Gastroesophageal sphincter (tissue), 4 donors: ENCODE results near the gene DMD. TPM values are rescaled to one million over a fixed set of nuclear protein-coding genes. Genes with fewer than 3 reads are reported as not detected.

Experiments
- ATAC-seq: fragments of 150-250 bp; one replicate; pipeline ENCODE4 v1.9.1; 2016; ENCODE audit warnings: mild to moderate bottlenecking, moderate library complexity
- H3K27ac ChIP-seq, 4 donors: fragments of 200-600 bp; sonication (generic) in 3 of 4; 1 replicate in 3 of 4; 2 replicates in 1 of 4; pipeline ENCODE4 v1.5.1; 2016 to 2019
- H3K27me3 ChIP-seq: fragments of 200-600 bp; sonication (generic); one replicate; pipeline ENCODE4 v1.5.1; 2019
- H3K36me3 ChIP-seq, 2 donors: fragments of 200-600 bp; sonication (generic); one replicate each; pipeline ENCODE4 v1.5.1; 2019; ENCODE audit warnings: control low read depth in 1 of 2
- H3K4me1 ChIP-seq, 3 donors: fragments of 200-600 bp; sonication (generic); 1 replicate in 2 of 3; 2 replicates in 1 of 3; pipeline ENCODE4 v1.5.1; 2016 to 2019; ENCODE audit warnings: control low read depth in 2 of 3
- H3K4me3 ChIP-seq, 2 donors: fragments of 200-600 bp; sonication (generic); one replicate each; pipeline ENCODE4 v1.5.1; 2019; ENCODE audit warnings: mild to moderate bottlenecking in 1 of 2, moderate library complexity in 1 of 2
- H3K9me3 ChIP-seq, 3 donors: fragments of 200-600 bp; sonication (generic); one replicate each; pipeline ENCODE4 v1.5.1; 2017 to 2019; ENCODE audit warnings: control low read depth in 2 of 3
- CTCF ChIP-seq, 4 experiments: fragments of 200-600 bp in 2 of 4; fragments of 450-650 bp in 2 of 4; sonication (generic) in 1 of 4; IDR thresholded peaks; one replicate each; pipeline ENCODE4 v1.5.1; 2017 to 2019; ENCODE audit warnings: antibody characterized with exemption in 4 of 4, mild to moderate bottlenecking in 2 of 4, moderate library complexity in 2 of 4
- EP300 ChIP-seq: sonication (generic); formaldehyde crosslinking; IDR thresholded peaks from one replicate; pipeline ENCODE4 v1.6.1; 2017; ENCODE audit warnings: antibody characterized with exemption, mild to moderate bottlenecking
- POLR2A ChIP-seq, 2 donors: fragments of 450-650 bp; IDR thresholded peaks; one replicate each; pipeline ENCODE4 v1.6.1; 2017; ENCODE audit warnings: antibody characterized with exemption in 2 of 2, mild to moderate bottlenecking in 2 of 2, moderate library complexity in 1 of 2
- POLR2AphosphoS5 ChIP-seq: sonication (generic); formaldehyde crosslinking; IDR thresholded peaks from one replicate; pipeline ENCODE4 v1.6.1; 2017; ENCODE audit warnings: antibody characterized with exemption
- WGBS, 2 donors: methylation state at CpG; one replicate each; pipeline ENCODE4 v1.1.5; 2018; ENCODE audit warnings: low coverage in 1 of 2; 5-methylcytosine and 5-hydroxymethylcytosine counted together
- total RNA-seq, 4 donors: library from RNA; depleted of rRNA; stranded (reverse); fragments of >200 nt; gene quantifications; one replicate each; pipeline ENCODE4 v1.1.0, GENCODE V29; 2016

DMD gene
- total RNA-seq, 4 donors from 2014 or later, result 111 to 225 (median 183) TPM

GRCh38 chrX:31929366-31929765, 1282.0 kb downstream of the DMD start:
- H3K27me3 ChIP-seq, result no peaks in the 10 kb centered on the region
- H3K36me3 ChIP-seq, result no peaks in the 10 kb centered on the region
- H3K9me3 ChIP-seq, result no peaks in the 10 kb centered on the region
- no peaks in the 10 kb centered on the region for H3K4me1 ChIP-seq
- 63 to 70% methylated on average over 4 to 5 of the region's 5 CpGs for WGBS, 2 donors
- ATAC-seq, result no peak
- no peak overlapping the region for H3K4me3 ChIP-seq
- no peak for TF ChIP-seq CTCF (IDR thresholded peaks at IDR 0.05)
- no peak for TF ChIP-seq POLR2A (IDR thresholded peaks at IDR 0.05)
- TF ChIP-seq EP300, result no peak
- no peak for TF ChIP-seq POLR2AphosphoS5
- no peak overlapping the region for H3K27ac ChIP-seq

GRCh38 chrX:31921236-31921635, 1290.1 kb downstream of the DMD start:
- no peak for TF ChIP-seq POLR2A (IDR thresholded peaks at IDR 0.05)
- TF ChIP-seq POLR2AphosphoS5, result no peak
- no peak for TF ChIP-seq CTCF (IDR thresholded peaks at IDR 0.05)
- no peaks in the 10 kb centered on the region for H3K9me3 ChIP-seq
- no peaks in the 10 kb centered on the region for H3K27me3 ChIP-seq
- H3K4me3 ChIP-seq, result no peak overlapping the region
- WGBS, 2 donors, result 68 to 93% methylated on average over 2 of the region's 2 CpGs
- ATAC-seq, result no peak
- H3K4me1 ChIP-seq, result no peaks in the 10 kb centered on the region
- H3K27ac ChIP-seq, result no peak overlapping the region
- no peaks in the 10 kb centered on the region for H3K36me3 ChIP-seq

- TF ChIP-seq CTCF (IDR thresholded peaks at IDR 0.05), result no peak
- no peak for TF ChIP-seq POLR2A (IDR thresholded peaks at IDR 0.05)
- no peak for TF ChIP-seq EP300
- no peak for TF ChIP-seq POLR2AphosphoS5
- no peak for ATAC-seq
- Histone ChIP-seq H3K27ac (no peak overlapping the region), H3K36me3 (no peaks in the 10 kb centered on the region), H3K4me1 (no peaks in the 10 kb centered on the region), H3K4me3 (no peak overlapping the region), H3K9me3 (no peaks in the 10 kb centered on the region), H3K27me3 (no peaks in the 10 kb centered on the region)
- WGBS, 2 donors, result 47 to 65% methylated on average over 3 to 4 of the region's 4 CpGs
Measured at GRCh38 chrX:31909850-31910572, 1301.3 kb downstream of the DMD start.

DNA sequence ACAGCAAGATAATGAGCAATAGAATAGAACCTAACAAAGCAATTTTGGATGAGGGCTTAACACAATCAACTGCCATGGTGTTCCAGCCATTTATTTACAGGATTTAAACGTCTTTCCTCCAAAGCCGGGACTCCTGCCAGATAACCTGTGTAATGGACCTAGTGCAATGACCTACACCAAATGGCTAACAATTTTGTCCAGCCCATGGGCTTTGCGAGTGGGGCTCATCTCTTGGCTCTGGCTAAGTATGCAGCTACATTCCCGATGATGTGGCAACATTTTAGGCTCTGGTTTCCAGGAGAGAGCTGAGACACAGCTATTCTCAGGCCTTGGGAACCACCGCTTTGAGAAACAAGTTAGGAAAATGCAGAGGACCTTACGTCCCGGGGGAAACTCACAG, 1317.2 kb downstream of the DMD start:
- WGBS, 2 donors, result 65 to 94% methylated on average over 2 to 4 of the region's 7 CpGs
- ATAC-seq, result no peak
- TF ChIP-seq EP300 (no peak), CTCF (IDR thresholded peaks at IDR 0.05) (no peak), POLR2A (IDR thresholded peaks at IDR 0.05) (no peak), POLR2AphosphoS5 (no peak)
- H3K27me3 ChIP-seq, result no peaks in the 10 kb centered on the region
- H3K4me3 ChIP-seq, result no peak overlapping the region
- no peaks in the 10 kb centered on the region for H3K4me1 ChIP-seq
- H3K9me3 ChIP-seq, result no peaks in the 10 kb centered on the region
- H3K27ac ChIP-seq, result no peak overlapping the region
- no peaks in the 10 kb centered on the region for H3K36me3 ChIP-seq

DNA sequence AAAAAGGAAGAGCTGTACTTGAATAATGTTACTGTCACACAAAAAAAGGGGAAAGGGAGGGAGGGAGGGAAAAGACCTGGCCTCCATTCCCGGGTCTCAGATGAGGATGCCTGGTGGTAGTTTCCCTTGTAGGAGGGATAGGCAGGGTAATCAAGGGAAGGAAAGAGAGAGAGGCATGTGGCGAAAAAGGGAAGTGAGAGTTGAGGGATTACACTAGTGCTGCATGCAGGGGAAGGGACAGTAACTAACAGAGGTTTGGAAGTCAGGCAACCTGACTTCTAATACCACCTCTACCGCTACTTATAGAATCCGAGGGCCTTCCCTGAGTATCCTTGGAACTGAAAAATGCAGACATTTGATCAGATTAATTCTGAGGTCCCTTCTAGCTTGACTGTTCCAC, 1317.8 kb downstream of the DMD start:
- 42% methylated on average over 2 of the region's 4 CpGs; no CpG with 5 or more reads in 1 of the 2 donors for WGBS, 2 donors
- TF ChIP-seq POLR2A (IDR thresholded peaks at IDR 0.05), result no peak
- no peak for TF ChIP-seq POLR2AphosphoS5
- TF ChIP-seq CTCF (IDR thresholded peaks at IDR 0.05), result no peak
- no peak for TF ChIP-seq EP300
- Histone ChIP-seq H3K4me1 (no peaks in the 10 kb centered on the region), H3K4me3 (no peak overlapping the region), H3K27me3 (no peaks in the 10 kb centered on the region), H3K9me3 (no peaks in the 10 kb centered on the region), H3K27ac (no peak overlapping the region), H3K36me3 (no peaks in the 10 kb centered on the region)
- ATAC-seq, result no peak
